HG03558 (cell line): ENCODE results near the gene PEMT.

ENCODE experiments used
- ATAC-seq: cut with Tn5 transposase; IDR thresholded peaks from one replicate; pipeline ENCODE4 v1.9.1; 2021; ENCODE audit warnings: moderate number of reproducible peaks; ENCODE audit not compliant: unreplicated experiment; ENCODE audit errors: extremely low read depth

PEMT gene

GRCh38 chr17:17538417-17539391 is 52.8 kb downstream of the PEMT start:
- ATAC-seq = no peak

- ATAC-seq = no peak
Measured at GRCh38 chr17:17537311-17538099, 54.0 kb downstream of the PEMT start.

- ATAC-seq = no peak
Measured at GRCh38 chr17:17536702-17537101, 54.8 kb downstream of the PEMT start.

- ATAC-seq = no peak
Measured at GRCh38 chr17:17535957-17536356, 55.6 kb downstream of the PEMT start.

- ATAC-seq = no peak
Measured at GRCh38 chr17:17533901-17534441, 57.5 kb downstream of the PEMT start.

- no peak for ATAC-seq
Measured at GRCh38 chr17:17532991-17533390, 58.5 kb downstream of the PEMT start.

- ATAC-seq = no peak
Measured at GRCh38 chr17:17531156-17531555, 60.4 kb downstream of the PEMT start.

GRCh38 chr17:17528696-17529652 is 62.5 kb downstream of the PEMT start:
- ATAC-seq = no peak

- no peak for ATAC-seq
Measured at GRCh38 chr17:17527956-17528500, 63.5 kb downstream of the PEMT start.

- ATAC-seq = no peak
Measured at GRCh38 chr17:17527534-17527933, 64.0 kb downstream of the PEMT start.

GRCh38 chr17:17526369-17526768 is 65.1 kb downstream of the PEMT start:
- ATAC-seq = no peak

- no peak for ATAC-seq
Measured at GRCh38 chr17:17525956-17526355, 65.6 kb downstream of the PEMT start.

GRCh38 chr17:17525311-17525710 is 66.2 kb downstream of the PEMT start:
- no peak for ATAC-seq

GRCh38 chr17:17523731-17524490 is 67.6 kb downstream of the PEMT start:
- no peak for ATAC-seq

GRCh38 chr17:17523001-17523730 is 68.3 kb downstream of the PEMT start:
- ATAC-seq = no peak

GRCh38 chr17:17520599-17521232 is 70.8 kb downstream of the PEMT start:
- ATAC-seq = no peak

GRCh38 chr17:17519886-17520285 is 71.6 kb downstream of the PEMT start:
- no peak for ATAC-seq

GRCh38 chr17:17518951-17519350 is 72.6 kb downstream of the PEMT start:
- no peak for ATAC-seq
